ENCODE results near the gene GLCCI1.

- TF ChIP-seq PATZ1 (CRISPR knock-in tag; IDR thresholded peaks at IDR 0.05; ENCODE audit: borderline replicate concordance) (no peak), POU6F1 (CRISPR knock-in tag; IDR thresholded peaks at IDR 0.05; ENCODE audit: borderline replicate concordance, low read depth) (no peak), CSRNP3 (CRISPR knock-in tag; IDR thresholded peaks at IDR 0.05) (no peak), CSDC2 (CRISPR knock-in tag; IDR thresholded peaks at IDR 0.05) (no peak), ESRRG (CRISPR knock-in tag; IDR thresholded peaks at IDR 0.05) (no peak), CREB5 (CRISPR knock-in tag; IDR thresholded peaks at IDR 0.05; ENCODE audit: low read depth) (no peak), ZFP3 (CRISPR knock-in tag; IDR thresholded peaks at IDR 0.05) (no peak), ZFP30 (CRISPR knock-in tag; IDR thresholded peaks at IDR 0.05) (no peak)
Measured at GRCh38 chr7:7956531-7957128, 12.0 kb upstream of the GLCCI1 start.

Measured in SK-N-SH treated with all-trans-retinoic acid at 6 μM for 48 hours (cell line).